Left forelimb (tissue), 1 donor: ENCODE results near the gene ATAD1.
"Not testable (repeated sequence)": the region's sequence is repeated elsewhere in the genome, so short reads cannot be mapped to it uniquely, and the experiment has no call there.

Experiments used
- DNase-seq: peaks from one replicate; pipeline ENCODE4 v3.0.0-alpha.2; 2018; ENCODE audit warnings: low spot score

Gene ATAD1

DNA sequence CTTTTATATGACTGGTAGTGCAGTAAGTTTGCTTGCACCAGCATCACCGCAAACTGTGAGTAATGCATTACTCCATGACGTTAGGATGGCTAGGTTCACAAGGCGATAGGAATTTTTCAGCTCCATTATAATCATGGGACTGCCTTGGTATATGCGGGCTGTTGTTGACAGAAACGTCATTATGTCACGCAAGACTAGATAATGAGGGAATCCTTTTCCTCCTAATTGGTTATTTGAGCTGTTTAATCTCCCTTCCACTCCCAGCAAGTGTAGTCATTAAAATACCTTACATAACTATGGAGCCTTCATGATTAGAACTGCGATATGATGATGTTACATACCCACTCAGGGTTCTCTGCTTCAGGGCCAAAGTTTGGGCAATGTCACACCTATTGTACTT lies 28.0 kb upstream of the ATAD1 start:
- no peak for DNase-seq

DNA sequence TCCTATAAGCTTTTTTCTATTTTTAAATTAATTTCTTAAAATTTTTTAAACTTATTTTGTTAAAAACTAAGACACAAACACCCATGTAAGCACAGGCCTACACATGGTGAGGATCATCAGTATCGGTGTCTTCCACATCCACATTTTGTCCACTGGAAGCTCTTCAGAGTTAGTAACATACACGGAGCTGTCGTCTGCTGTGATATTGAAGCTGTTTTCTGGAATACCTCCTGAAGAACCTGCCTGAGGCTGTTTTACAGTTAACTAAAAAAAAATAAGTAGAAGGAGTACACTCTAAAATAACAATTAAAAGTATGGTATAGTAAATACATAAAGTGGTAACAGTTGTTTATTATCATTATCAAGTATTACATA lies 27.6 kb upstream of the ATAD1 start:
- no peak for DNase-seq

DNA sequence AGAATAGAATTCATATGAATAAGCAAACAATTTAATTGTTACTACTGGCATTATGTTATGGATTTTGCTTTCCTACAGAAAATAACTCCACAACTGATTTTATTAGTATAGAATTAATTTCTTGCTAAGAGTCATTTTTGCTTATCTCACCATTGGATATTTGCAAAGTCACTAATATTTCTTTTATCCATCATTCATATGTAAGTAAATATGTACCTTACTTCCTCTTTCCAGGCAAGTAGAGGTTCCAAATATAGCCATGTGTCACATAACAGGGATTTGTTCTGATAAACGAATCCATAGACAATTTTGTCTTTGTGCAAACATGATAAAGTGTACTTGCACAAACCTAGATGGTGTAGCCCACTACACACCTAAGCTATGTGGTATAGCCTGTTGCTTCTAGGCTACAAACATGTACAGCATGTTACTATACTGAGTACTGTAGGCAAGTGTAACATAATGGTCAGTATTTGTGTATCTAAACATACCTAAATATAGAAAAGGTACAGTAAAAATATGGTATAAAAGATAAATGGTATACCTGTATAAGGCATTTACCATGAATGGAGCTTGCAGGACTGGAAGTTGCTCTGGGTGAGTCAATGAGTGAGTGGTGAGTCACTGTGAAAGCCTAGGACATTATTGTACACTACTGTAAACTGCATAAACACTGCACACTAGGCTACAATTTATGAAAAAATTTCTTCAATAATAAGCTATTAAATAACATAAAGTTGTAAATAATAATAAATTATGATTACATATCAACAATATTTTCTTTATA lies 27.0 kb upstream of the ATAD1 start:
- DNase-seq, result no peak

DNA sequence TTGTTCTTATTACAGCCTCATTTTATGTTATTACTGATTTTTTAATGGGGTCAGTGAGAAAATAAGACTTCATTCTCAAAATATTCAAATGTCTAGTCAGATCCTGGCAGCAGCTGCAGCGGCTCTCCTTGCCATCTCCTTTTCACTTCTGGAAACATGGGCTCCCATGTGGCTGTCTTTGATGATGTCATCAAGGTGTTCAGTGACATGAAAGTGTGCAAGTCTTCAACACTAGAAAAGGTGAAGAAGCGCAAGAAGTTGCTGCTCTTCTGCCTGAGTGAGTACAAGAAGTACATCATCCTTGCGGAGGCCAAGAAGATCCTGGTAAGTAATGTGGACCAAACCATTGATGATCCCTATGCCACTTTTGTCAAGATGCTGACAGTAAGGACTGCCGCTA lies 25.7 kb upstream of the ATAD1 start:
- DNase-seq, result no peak

DNA sequence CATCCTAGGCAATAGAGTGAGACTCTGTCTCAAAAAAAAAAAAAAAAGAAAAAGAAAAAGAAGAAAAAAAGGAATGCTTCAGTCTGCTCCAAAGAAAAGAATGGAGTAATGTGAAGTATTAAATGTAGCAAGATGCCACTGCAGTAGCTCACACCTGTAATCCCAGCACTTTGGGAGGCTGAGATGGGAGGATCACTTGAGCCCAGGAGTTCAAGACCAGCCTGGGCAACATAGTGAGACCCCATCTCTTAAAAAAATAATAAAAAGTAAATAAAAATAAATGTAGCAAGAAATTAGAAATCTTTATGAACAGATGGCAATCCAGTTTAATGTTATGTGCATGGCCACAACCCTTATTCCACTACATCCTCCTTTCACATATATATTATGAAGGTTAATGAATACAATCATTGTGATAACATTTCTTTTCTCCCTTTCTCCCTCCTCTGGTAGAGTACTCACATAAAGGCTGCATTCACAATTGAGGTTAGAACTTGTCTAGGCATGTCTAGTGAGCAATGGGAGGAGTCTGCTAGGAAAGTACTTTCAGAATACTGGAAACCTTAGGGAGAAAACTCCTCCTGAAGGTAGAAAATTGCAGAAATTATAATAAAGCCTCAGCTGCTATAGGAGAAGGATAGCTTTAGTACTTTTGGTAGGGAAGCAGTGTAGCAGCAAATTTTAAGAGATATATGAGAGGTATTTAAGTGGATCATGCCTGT lies 24.9 kb upstream of the ATAD1 start:
- no peak for DNase-seq

DNA sequence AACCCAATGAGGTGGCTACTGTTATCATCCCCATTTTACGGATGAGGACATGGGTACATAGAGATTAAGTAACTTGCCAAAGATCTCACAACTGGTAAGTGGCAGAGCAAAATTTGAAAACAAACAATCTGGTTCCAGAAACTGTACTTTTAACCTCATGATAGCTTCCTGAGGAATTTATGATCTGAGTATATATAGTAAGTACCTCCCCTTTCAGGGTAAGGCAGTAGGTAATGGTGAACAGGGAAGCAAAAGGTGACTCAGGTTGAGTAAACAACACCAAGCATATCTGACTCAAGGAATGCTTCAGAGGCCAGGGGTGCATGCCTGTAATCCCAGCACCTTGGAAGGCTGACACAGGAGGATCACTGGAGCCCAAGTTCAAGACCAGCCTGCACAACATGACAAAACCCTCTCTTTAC lies 24.2 kb upstream of the ATAD1 start:
- no peak for DNase-seq

DNA sequence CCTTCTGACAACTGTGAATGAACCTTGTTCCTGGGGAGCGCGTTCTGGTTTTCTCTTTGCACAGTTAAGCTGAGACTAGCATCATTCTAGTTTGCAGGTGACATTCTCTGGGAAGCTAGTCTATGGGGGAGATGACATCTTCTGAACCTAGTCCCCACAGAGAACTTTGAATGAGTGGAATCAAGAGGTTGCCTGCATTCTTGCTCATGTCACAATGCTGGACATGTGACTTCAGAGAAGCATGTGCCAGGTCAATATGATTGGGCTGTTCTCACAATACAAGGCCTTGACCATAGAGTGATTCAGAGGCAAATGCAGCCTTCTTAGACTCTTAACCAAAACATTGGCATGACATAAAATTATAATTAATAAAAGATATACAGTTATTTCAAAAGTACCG lies 23.2 kb upstream of the ATAD1 start:
- no peak for DNase-seq

DNA sequence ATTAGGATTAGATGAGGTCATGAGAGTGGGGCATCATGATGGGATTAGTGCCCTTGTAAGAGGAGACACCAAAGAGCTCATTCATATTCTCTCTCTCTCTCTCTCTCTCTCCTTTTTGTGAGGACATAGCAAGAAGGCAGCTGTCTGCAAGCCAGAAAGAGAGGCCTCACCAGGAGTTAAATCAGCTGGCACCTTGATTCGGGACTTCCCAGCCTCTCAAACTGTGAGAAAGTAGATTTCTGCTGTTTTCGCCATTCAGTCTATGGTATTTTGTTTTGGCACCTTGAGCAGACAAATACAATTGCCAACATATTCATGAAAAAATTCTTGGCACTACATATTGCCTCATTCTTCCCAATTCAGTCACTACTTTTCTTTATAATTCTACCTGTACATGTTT lies 20.6 kb upstream of the ATAD1 start:
- no peak for DNase-seq

DNA sequence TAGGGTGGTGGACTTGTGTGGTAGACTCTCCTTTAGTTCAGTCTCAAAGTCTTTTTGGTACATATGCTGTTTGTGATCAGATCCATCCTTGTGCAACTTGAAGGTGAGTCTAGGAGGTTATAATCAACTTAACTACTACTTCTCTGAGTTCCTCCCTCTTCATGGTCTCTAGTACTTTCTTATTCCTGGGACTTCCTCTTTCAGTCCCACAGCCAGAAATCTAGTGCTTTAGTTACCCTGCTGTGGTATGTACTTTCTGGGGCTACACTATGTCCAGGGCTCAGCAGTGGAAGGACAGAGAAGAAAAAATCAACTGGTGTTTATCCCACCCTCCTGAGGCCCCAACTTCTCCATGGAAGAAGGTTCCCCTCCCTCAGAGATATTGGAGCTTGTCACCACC lies 19.4 kb upstream of the ATAD1 start:
- no peak for DNase-seq

DNA sequence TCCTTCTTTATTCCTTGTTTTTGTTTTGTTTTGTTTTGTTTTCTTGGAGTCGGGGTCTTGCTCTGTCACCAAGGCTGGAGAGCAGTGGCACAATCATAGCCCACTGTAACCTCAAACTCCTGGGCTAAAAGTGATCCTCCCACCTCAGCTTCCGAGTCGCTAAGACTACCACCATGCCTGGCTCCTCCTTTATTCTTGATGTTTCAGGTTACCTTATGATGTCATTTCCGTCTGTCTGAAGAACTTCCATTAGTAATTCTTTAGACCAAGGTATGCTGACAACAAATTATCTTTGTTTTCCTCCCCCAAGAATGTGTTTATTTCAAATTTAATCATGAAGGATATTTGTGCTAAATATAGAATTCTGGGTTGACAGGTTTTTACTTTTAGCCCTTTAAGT lies 18.1 kb upstream of the ATAD1 start:
- DNase-seq, result no peak

DNA sequence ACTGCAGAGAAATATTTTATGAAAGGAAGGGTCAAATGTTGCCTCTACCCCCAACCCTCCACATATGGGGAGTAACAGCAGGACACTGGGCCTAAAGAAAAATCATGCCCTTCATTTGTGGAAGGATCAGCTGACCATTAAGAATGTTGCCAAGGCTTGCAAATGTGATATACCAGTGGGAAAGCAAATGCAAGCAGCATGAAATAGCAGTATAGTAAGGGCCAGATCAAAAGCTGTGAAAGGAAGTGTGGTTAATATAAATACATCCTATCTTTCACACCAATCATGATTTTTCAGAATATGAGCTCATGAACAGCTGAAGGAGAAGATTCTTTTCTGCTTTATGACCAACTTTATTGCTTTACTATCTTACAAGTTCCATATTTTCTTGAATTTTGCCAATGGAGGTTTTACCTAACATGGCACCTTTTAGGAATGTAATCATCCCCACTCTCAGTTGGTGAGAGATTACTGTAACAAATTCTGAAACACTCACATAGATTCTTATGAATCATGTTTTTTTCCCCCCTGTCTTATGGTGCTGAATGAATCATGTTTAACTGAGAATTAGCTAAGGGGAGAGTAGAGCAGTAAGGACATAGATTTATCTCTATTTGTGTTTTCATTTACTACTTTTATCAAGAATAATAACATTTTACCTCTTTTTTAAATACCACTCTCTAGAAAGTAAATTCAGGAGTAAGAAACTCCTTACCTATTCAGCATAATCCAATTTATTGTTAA lies 12.1 kb upstream of the ATAD1 start:
- DNase-seq, result no peak

DNA sequence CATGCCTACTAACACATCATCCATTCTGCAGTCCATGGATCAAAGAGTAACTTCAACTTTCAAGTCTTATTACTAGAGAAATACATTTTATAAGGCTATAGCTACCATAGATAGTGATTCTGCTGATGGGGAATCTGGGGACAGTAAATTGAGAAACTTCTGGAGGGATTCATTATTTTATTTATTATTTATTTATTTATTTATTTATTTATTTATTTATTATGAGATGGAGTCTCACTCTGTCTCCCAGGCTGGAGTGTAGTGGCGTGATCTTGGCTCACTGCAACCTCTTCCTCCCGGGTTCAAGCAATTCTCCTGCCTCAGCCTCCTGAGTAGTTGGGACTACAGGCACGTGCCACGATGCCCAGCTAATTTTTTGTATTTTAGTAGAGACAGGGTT lies 11.0 kb upstream of the ATAD1 start:
- DNase-seq, result not testable (repeated sequence)

DNA sequence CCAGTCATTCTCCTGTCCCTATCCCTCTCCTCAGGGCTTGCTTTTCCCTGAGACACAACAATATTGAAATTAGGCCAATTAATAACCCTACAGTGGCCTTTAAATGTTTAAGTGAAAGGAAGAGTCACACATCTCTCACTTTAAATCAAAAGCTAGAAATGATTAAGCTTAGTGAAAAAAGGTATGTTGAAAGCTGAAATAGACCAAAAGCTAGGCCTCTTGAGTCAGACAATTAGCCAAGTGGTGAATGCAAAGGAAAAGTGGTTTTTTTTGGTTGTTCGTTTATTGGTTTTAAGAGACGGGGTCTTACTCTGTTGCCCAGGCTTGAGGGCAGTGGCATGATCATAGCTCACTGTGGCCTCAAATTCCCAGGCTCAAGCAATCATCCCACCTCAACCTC lies 9.7 kb upstream of the ATAD1 start:
- DNase-seq, result no peak

DNA sequence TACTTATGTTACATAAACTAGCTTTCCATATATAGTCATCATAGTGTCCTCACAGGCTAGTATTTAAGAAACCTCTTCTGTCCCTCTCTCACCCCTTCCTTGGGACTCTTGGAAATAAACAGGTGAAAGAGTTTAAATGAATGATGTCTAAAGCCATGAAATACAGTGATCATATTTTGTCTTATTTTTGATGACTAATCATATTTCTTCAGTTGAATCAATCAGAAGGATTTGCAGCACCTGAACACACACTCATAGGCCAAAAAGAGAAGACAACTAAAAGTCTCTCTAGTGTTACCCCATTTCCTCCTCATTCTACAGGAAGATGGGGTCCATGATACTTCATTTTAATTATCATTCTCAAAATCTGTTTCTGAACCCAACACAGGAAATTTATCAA lies 8.6 kb upstream of the ATAD1 start:
- DNase-seq, result no peak

DNA sequence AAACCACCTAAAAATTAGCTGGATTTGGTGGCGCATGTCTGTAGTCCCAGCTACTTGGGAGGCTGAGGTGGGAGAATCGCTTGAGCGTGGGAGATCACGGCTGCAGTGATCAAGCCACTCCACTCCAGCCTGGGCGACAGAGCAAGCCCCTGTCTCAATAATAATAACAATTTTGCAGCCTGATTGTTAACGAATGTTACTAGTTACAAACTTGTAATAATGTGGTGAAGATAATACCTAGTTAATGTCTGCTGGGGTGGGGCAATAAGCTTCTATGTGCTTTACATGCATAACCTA lies 1.2 kb upstream of the ATAD1 start:
- no peak for DNase-seq

DNA sequence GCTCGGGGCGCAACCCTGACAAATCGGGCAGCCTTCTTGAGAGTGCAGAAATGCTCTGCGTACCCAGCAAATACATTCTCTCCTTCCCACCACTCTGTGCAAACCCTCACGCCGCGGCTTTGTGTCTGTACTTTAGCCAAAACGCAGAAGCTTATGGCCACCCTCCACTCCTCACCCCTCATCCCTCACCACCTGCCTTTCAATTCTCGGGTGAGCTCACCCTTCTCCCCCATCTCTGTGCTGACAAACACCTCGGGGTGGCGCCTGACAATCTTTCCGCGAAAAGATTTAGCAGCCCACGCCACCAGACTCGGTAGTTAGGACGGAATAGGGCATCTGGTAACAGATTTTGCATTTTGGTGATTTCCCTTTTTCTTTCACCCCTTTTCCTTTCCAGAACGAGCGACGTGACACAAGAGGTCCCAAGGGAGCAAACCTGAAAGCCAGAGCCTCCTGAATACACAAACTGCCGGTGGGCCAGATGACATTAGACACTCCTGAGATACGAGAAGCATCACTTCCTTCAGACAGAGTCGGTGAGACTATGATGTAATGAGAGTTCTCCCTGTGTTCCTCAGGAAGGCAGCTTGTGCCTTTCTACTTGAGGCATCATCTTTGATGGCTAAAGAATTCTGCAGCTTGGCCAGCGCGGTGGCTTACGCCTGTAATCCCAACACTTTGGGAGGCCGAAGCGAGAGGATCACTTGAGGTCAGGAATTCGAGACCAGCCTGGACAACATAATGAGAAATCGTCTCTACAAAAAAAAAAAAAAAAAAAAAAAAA lies 671 bp upstream of the ATAD1 start:
- DNase-seq, result no peak

DNA sequence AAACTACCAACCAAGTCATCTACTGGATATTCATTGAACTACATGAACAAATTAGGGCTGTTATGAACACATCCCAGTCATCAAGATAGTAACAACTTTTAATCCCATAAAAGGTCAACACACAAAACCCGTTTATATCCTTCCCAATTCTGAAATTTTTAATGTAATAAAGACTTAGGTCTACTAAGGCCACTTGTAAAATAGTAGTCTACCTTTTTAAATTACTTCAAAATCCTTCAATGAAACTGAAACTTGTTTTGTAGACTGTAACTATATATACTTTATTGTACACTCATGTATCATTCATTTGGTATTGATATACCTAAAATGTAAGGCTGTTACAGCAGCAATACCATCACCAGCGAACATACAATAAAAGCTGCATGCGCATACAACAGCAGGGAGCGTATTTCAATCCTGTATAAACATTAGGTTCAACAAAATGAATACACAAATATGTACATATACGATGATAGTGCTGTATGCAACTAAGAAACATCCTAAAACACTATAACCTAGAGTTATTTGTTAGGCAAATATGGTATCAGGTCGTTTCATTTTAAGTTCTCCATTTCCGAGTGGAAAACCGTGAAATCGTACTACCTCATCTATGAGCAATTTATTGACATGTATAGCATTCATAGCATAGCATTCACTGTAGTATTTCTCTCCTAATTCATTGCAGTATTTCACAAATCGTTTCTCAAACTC lies 973 bp downstream of the ATAD1 start:
- no peak for DNase-seq

DNA sequence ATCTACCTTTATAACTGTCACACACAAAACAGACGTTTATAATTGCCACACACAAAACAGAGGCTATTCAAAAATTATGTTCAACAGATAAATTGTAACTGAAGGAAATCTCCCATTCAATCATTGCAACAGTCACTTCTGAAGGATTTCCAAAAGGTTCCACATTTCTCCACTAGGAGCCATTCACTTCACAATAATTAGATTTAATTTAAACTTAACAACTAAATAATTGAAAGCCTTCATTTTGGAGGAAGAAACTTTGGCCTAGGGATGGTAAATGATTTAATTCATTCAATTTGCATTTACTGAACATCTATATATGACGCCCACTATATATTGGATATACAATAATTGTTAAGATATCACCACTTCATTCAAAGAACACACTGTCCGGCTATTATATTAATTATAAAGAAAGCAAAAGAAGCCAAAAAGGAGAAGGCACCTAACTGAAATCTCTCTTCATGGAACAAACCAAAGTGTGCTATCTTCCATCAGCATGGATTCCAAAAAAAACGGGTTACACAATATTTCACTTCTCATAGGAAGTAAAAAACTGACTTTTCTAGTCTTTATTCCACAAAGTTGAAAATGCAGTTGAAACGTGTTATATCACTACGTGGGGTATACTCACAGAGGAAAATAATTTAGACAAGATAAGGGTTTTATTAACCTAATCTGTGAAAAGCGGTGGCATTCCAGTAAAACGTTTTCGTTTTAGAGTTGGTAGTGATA lies 1.7 kb downstream of the ATAD1 start:
- DNase-seq, result no peak

DNA sequence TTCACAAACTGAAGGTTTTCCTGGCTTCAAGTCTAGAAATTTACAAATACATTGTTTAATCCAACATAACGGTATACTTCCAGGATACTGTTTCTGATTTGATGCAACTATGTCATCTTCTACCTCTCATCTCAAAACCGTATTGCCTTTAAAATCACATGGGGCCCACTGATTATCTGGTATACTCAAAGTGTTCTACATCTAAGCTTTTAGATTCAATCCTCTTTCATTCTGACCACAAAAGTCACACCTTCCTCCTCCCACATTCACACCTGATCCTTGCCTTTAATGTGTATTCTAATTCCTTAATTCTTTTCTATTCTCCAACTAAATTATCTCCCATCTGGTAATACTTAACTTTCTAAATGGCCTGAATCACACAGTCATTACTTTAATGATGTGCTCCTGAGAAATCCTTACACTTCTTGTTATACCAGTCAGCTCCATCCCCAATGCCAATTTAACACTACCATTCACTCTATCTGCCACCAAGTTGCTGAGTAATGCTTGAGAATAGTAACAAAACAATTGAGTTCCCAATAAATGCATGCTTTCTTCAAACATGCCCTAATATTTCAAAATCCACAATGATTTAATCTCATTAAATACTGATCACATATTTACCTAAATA lies 13.0 kb downstream of the ATAD1 start:
- no peak for DNase-seq

DNA sequence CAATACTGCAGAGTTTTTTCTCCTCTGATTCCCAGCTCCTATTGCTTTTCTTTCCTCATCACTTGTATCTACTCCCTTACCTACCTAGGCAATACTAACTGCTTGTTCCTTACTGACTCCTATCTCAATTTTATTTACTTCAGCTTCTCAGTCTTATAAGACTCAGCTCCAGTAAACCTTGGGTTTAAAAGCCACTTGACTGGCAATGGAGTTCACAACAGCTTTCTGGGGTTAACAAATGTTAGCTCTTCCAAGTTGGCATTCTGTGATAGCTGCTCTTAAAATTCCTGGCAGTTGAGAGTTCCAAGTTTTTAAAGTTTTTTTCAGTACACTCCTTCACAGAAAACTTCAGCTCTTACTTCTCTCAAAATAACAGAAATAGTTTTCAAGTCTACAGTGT lies 14.2 kb downstream of the ATAD1 start:
- no peak for DNase-seq

DNA sequence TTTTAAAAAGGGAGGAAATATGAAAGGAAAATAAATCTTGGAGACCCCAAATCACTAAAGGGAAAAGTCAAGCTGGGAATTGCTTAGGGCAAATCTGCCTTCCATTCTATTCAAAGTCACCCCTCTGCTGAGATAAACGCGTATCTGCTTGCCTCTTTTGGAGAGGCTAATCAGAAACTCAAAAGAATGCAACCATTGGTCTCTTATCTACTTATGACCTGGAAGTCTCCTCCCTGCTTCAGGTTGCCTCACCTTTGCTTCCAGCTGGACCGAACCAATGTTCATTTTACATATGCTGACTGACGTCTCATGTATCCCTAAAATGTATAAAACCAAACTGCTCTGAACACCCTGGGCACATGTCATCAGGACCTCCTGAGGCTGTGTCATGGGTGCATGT lies 14.7 kb downstream of the ATAD1 start:
- DNase-seq, result no peak
